ENCODE data around the gene ATAT1.

GRCh38 chr6:30618270-30618797, 8.3 kb upstream of the ATAT1 start:
- TF ChIP-seq CTCF (conservative IDR thresholded peaks at IDR 0.05; ENCODE audit: low read depth, low read length) (no peak), POLR2A (IDR thresholded peaks at IDR 0.05; ENCODE audit: low read depth, low read length) (no peak), RFX5 (IDR thresholded peaks at IDR 0.05; ENCODE audit: low read depth, low read length) (no peak), RAD21 (IDR thresholded peaks at IDR 0.05; ENCODE audit: low read length) (no peak)
